CD4-positive, alpha-beta T cell treated with Interleukin-15 for 4 hours (primary cell): ENCODE data around the gene RPIA.
"Not testable (repeated sequence)": the region's sequence is repeated elsewhere in the genome, so short reads cannot be mapped to it uniquely, and the experiment has no call there.

Source experiments
- DNase-seq: peaks from one replicate; pipeline ENCODE4 v3.0.0-alpha.2; 2020; ENCODE audit warnings: low spot score

Gene RPIA

GRCh38 chr2:88789213-88789612 is 97.7 kb downstream of the RPIA start:
- DNase-seq, result not testable (repeated sequence)

- not testable (repeated sequence) for DNase-seq
These were observed 104.5 kb downstream of the RPIA start for GRCh38 chr2:88795932-88796331.

DNA sequence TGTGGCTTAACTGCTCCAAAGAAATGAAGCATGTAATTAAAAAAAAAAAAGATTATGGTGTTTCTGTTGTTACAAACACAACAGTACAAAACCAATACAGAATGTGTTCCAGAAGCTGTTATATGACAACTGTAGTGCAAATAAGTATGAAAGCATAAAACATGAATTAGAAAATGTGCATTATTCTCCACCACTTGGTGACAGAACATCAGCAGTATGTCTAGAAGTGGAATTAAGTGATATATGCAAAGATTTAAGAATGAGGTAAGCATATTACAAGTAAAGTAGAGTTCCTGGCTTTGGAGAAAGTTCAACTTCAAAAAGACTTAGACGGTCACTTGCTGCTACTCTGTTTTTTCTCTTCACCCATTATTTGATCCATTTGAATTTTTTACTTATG is 105.0 kb downstream of the RPIA start:
- not testable (repeated sequence) for DNase-seq

DNA sequence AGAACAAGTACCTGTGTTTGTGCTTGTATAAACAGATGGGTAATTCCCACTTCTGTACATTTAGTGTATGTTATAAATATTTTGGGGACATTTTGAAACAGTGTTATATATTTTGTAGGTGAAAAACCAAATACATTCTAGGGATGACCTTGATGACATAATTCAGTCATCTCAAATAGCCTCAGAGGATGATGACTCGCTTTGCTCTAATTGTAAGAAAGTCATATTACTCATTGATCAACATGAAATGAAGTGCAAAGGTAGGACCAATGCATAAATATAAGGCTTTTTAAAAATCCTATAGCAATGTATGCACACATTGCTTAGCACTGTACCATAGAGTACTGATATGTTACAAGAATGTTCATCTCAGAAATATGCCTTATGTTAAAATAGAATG is 105.7 kb downstream of the RPIA start:
- DNase-seq, result not testable (repeated sequence)
